RWPE2 (cell line): ENCODE results near the gene POLR1E.
"Not testable (repeated sequence)": the region's sequence is repeated elsewhere in the genome, so short reads cannot be mapped to it uniquely, and the experiment has no call there.

Experiments
- ATAC-seq: fragments of 200-7000 bp; cut with Tn5 transposase; 3 replicates; pipeline ENCODE4 v1.9.1; 2021; ENCODE audit warnings: low read depth
- DNase-seq: peaks from one replicate; pipeline ENCODE4 v3.0.0-alpha.2; 2020; ENCODE audit warnings: low spot score
- H3K27ac ChIP-seq: fragments of 450-650 bp; 2 replicates; pipeline ENCODE4 v1.5.1; 2017; ENCODE audit warnings: mild to moderate bottlenecking; ENCODE audit not compliant: poor library complexity, severe bottlenecking
- H3K27me3 ChIP-seq: fragments of 250-450 bp; sonication (Bioruptor Pico); 2 replicates; pipeline ENCODE4 v1.5.1; 2021; ENCODE audit warnings: mild to moderate bottlenecking, moderate library complexity; ENCODE audit not compliant: insufficient read depth, poor library complexity, severe bottlenecking
- H3K36me3 ChIP-seq: fragments of 250-450 bp; sonication (Bioruptor Pico); 2 replicates; pipeline ENCODE4 v1.5.1; 2020; ENCODE audit warnings: low read depth, mild to moderate bottlenecking, moderate library complexity
- H3K4me1 ChIP-seq: fragments of 250-450 bp; sonication (Bioruptor Pico); 2 replicates; pipeline ENCODE4 v1.5.1; 2021; ENCODE audit warnings: mild to moderate bottlenecking, moderate library complexity; ENCODE audit not compliant: insufficient read depth, poor library complexity, severe bottlenecking
- H3K4me3 ChIP-seq: fragments of 250-450 bp; sonication (Bioruptor Pico); 2 replicates; pipeline ENCODE4 v1.5.1; 2021; ENCODE audit warnings: mild to moderate bottlenecking, moderate library complexity; ENCODE audit not compliant: severe bottlenecking
- H3K9me3 ChIP-seq: fragments of 250-450 bp; sonication (Bioruptor Pico); 2 replicates; pipeline ENCODE4 v1.5.1; 2021; ENCODE audit warnings: mild to moderate bottlenecking, moderate library complexity; ENCODE audit not compliant: severe bottlenecking
- CTCF ChIP-seq: fragments of 450-650 bp; IDR thresholded peaks from one replicate; pipeline ENCODE4 v1.5.1; 2017; ENCODE audit warnings: mild to moderate bottlenecking, moderate library complexity; ENCODE audit not compliant: poor library complexity, severe bottlenecking

Gene POLR1E

DNA sequence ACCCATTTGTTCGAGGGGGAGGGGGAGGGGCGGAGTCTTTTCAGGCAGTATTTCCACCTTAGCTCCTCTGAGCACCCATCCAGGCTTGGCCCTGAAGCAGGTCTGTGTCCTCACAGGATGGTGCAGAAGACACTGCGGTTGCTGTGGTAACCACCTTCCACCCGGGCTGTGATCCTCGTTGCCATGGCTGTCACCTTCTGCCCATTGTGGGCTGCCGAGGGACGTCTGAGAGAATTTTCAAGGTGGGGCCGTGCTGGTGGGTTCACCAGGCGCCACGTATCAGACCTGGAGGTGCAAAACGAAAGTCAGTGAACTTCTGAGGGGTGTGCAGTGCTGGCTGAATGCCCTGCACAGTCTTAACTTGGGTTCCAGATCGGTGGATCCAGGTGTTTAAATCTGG is 26.7 kb downstream of the POLR1E start:
- Histone ChIP-seq H3K36me3 (no peaks in the 10 kb centered on the region; the same call in 1 of the 2 replicates), H3K9me3 (no peaks in the 10 kb centered on the region), H3K27ac (no peak overlapping the region), H3K27me3 (no peaks in the 10 kb centered on the region), H3K4me3 (no peak overlapping the region), H3K4me1 (no peaks in the 10 kb centered on the region)
- DNase-seq (no peak), ATAC-seq (no peak)
- no peak for TF ChIP-seq CTCF

GRCh38 chr9:37514415-37514814 is 28.7 kb downstream of the POLR1E start:
- not testable (repeated sequence) for H3K27me3 ChIP-seq, H3K9me3 ChIP-seq, H3K4me3 ChIP-seq, H3K27ac ChIP-seq, H3K36me3 ChIP-seq, H3K4me1 ChIP-seq, DNase-seq, ATAC-seq

DNA sequence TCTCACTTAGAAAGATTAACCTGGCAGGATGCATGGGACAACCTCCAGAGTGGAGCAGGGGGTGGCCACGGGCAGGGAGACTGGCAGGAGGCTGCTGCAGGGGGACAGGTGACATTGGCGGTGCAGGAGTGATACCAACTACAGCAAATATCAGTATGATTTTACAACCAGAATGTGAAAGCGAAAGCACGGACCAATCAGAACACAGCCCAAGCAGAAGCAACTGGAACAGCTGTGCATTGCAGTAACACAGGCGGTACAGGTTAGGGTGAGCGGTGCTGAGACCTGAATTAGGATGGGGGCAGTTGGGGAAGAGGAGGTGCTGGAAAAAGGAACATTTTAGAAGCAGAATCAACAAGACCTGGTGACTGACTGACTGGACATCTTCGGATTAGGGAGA is 29.3 kb downstream of the POLR1E start:
- Histone ChIP-seq H3K27ac (no peak overlapping the region), H3K9me3 (no peaks in the 10 kb centered on the region), H3K27me3 (no peaks in the 10 kb centered on the region), H3K4me1 (no peaks in the 10 kb centered on the region), H3K36me3 (no peaks in the 10 kb centered on the region), H3K4me3 (no peak overlapping the region)
- no peak for TF ChIP-seq CTCF
- DNase-seq (no peak), ATAC-seq (no peak)

GRCh38 chr9:37515620-37516258 is 30.0 kb downstream of the POLR1E start:
- Histone ChIP-seq H3K27me3 (no peaks in the 10 kb centered on the region), H3K9me3 (no peaks in the 10 kb centered on the region), H3K4me3 (no peak overlapping the region), H3K36me3 (no peaks in the 10 kb centered on the region), H3K4me1 (no peaks in the 10 kb centered on the region), H3K27ac (no peak overlapping the region)
- TF ChIP-seq CTCF, result no peak
- DNase-seq, result no peak
- ATAC-seq, result no peak

- DNase-seq (no peak), ATAC-seq (no peak)
- Histone ChIP-seq H3K9me3 (no peaks in the 10 kb centered on the region), H3K4me1 (no peaks in the 10 kb centered on the region), H3K4me3 (no peak overlapping the region), H3K36me3 (no peaks in the 10 kb centered on the region), H3K27ac (no peak overlapping the region), H3K27me3 (no peaks in the 10 kb centered on the region)
- no peak for TF ChIP-seq CTCF
These were observed 32.2 kb downstream of the POLR1E start for GRCh38 chr9:37517923-37518322.
